A549 (cell line): ENCODE data around the gene RPS23. TPM values are rescaled to one million over a fixed set of nuclear protein-coding genes. Genes with fewer than 3 reads are reported as not detected.

Experiments used
- ATAC-seq, 2 experiments: fragments of 200-7000 bp in 1 of 2; fragments of >200 bp in 1 of 2; cut with Nextera tagmentation in 1 of 2; cut with Tn5 transposase in 1 of 2; 3 replicates each; pipeline versions ENCODE4 v1.8.0 to v1.9.1; 2018 to 2020; ENCODE audit warnings: mild to moderate bottlenecking in 1 of 2, moderate library complexity in 1 of 2
- CTCF ChIA-PET: fragments of 300-600 bp; sonication (Branson Sonifier 250); formaldehyde crosslinking; extraction: SDS; loops from one replicate; lab custom pipeline; 2021; ENCODE audit warnings: antibody characterized with exemption, inconsistent platforms; lab: Yijun Ruan, JAX
- POLR2A ChIA-PET: fragments of 350-600 bp; formaldehyde crosslinking; extraction: SDS; loops from one replicate; lab custom pipeline; 2021; ENCODE audit warnings: antibody characterized with exemption, inconsistent platforms; lab: Yijun Ruan, JAX
- DNase-seq, 2 experiments: peaks; one replicate each; pipeline versions ENCODE4 v3.0.0 to v3.0.0-alpha.2; 2011 to 2016; ENCODE audit warnings: low read depth in 1 of 2, low spot score in 1 of 2
- FAIRE-seq: peaks from 2 replicates; lab custom pipeline; 2011; peaks lifted over from hg19 to GRCh38; lab: Jason Lieb, UNC
- H3K27ac ChIP-seq, 2 experiments: fragments of >200 bp; sonication (Bioruptor Twin); formaldehyde crosslinking; 3 replicates each; pipeline ENCODE4 v1.5.1; 2016 to 2017
- H3K4me1 ChIP-seq: fragments of >200 bp; sonication (Bioruptor Twin); formaldehyde crosslinking; 3 replicates; pipeline ENCODE4 v1.6.1; 2016
- H3K4me2 ChIP-seq: fragments of >200 bp; sonication (Bioruptor Twin); formaldehyde crosslinking; 3 replicates; pipeline ENCODE4 v1.6.1; 2016
- H3K4me3 ChIP-seq: fragments of >200 bp; sonication (Bioruptor Twin); formaldehyde crosslinking; 3 replicates; pipeline ENCODE4 v1.5.1; 2016
- H3K9me3 ChIP-seq: fragments of >200 bp; sonication (Bioruptor Twin); formaldehyde crosslinking; 3 replicates; pipeline ENCODE4 v1.6.1; 2016
- BCL3 ChIP-seq: fragments of >200 bp; sonication (Bioruptor Twin); formaldehyde crosslinking; IDR thresholded peaks from 3 replicates; pipeline ENCODE4 v1.6.1; 2016
- CBX2 ChIP-seq: fragments of 200-600 bp; sonication (generic); IDR thresholded peaks from 2 replicates; pipeline ENCODE4 v1.6.1; 2016; ENCODE audit warnings: low read depth, mild to moderate bottlenecking, borderline replicate concordance
- CBX8 ChIP-seq: fragments of 200-600 bp; sonication (generic); IDR thresholded peaks from 2 replicates; pipeline ENCODE4 v1.6.1; 2016
- CEBPB ChIP-seq, 2 experiments: fragments of >200 bp in 1 of 2; sonication (Bioruptor Twin) in 1 of 2; formaldehyde crosslinking in 1 of 2; IDR thresholded peaks; 2 replicates each; pipeline ENCODE4 v1.6.1; 2012 to 2016
- CHD4 ChIP-seq: fragments of 200-600 bp; sonication (generic); IDR thresholded peaks from 2 replicates; pipeline ENCODE4 v1.6.1; 2016; ENCODE audit warnings: antibody characterized with exemption, mild to moderate bottlenecking, borderline replicate concordance
- CTCF ChIP-seq: fragments of >200 bp; sonication (Bioruptor Twin); formaldehyde crosslinking; IDR thresholded peaks from 3 replicates; pipeline ENCODE4 v1.5.1; 2016
- E2F6 ChIP-seq: IDR thresholded peaks from 2 replicates; pipeline ENCODE4 v1.6.1; 2012; ENCODE audit warnings: low read depth, borderline replicate concordance
- EHF ChIP-seq: fragments of 250-450 bp; sonication (Bioruptor Pico); IDR thresholded peaks from 2 replicates; pipeline ENCODE4 v1.5.0; 2020; ENCODE audit warnings: mild to moderate bottlenecking
- ESRRA ChIP-seq: fragments of 150-350 bp; IDR thresholded peaks from 2 replicates; pipeline ENCODE4 v1.6.1; 2014; ENCODE audit warnings: mild to moderate bottlenecking, low read length, borderline replicate concordance
- FOSB ChIP-seq: fragments of 250-450 bp; sonication (Bioruptor Pico); IDR thresholded peaks from 2 replicates; pipeline ENCODE4 v1.5.0; 2020; ENCODE audit warnings: mild to moderate bottlenecking, moderate library complexity
- FOSL2 ChIP-seq, 2 experiments: fragments of 450-650 bp in 1 of 2; fragments of >200 bp in 1 of 2; sonication (Bioruptor Twin) in 1 of 2; formaldehyde crosslinking; IDR thresholded peaks; 2 replicates each; pipeline versions ENCODE4 v1.5.0 to v1.6.1; 2016 to 2020; ENCODE audit warnings: mild to moderate bottlenecking in 1 of 2, moderate library complexity in 1 of 2
- GATA3 ChIP-seq: IDR thresholded peaks from 2 replicates; pipeline ENCODE4 v1.6.1; 2012; ENCODE audit warnings: borderline replicate concordance
- HEYL ChIP-seq: fragments of 250-450 bp; sonication (Bioruptor Pico); IDR thresholded peaks from 2 replicates; pipeline ENCODE4 v1.8.0; 2021; ENCODE audit warnings: mild to moderate bottlenecking, moderate library complexity
- HOXA7 ChIP-seq: fragments of 250-450 bp; sonication (Bioruptor Pico); IDR thresholded peaks from 2 replicates; pipeline ENCODE4 v1.5.0; 2020; ENCODE audit warnings: mild to moderate bottlenecking, moderate library complexity
- HOXB13 ChIP-seq: fragments of 250-450 bp; sonication (Bioruptor Pico); IDR thresholded peaks from 2 replicates; pipeline ENCODE4 v1.5.0; 2020; ENCODE audit warnings: low read depth, mild to moderate bottlenecking, moderate library complexity
- HOXB5 ChIP-seq: fragments of 250-450 bp; sonication (Bioruptor Pico); IDR thresholded peaks from 2 replicates; pipeline ENCODE4 v1.5.0; 2020; ENCODE audit warnings: mild to moderate bottlenecking, moderate library complexity
- JUN ChIP-seq, 2 experiments: fragments of >200 bp; sonication (Bioruptor Twin); formaldehyde crosslinking; IDR thresholded peaks; 2 replicates in 1 of 2; 3 replicates in 1 of 2; pipeline ENCODE4 v1.6.1; 2016 to 2017
- JUNB ChIP-seq: fragments of >200 bp; sonication (Bioruptor Twin); formaldehyde crosslinking; IDR thresholded peaks from 2 replicates; pipeline ENCODE4 v1.6.1; 2016
- KDM1A ChIP-seq: fragments of 200-600 bp; sonication (generic); IDR thresholded peaks from 2 replicates; pipeline ENCODE4 v1.6.1; 2016; ENCODE audit warnings: low read depth, mild to moderate bottlenecking
- KDM5A ChIP-seq: fragments of 200-600 bp; sonication (generic); IDR thresholded peaks from 2 replicates; pipeline ENCODE4 v1.6.1; 2016; ENCODE audit warnings: antibody characterized with exemption, mild to moderate bottlenecking
- MAFK ChIP-seq: fragments of 450-650 bp; IDR thresholded peaks from 2 replicates; pipeline ENCODE4 v1.6.1; 2014; ENCODE audit not compliant: partially characterized antibody
- MAZ ChIP-seq: fragments of 150-350 bp; IDR thresholded peaks from 2 replicates; pipeline ENCODE4 v1.6.1; 2014; ENCODE audit warnings: antibody characterized with exemption, low read depth, low read length, borderline replicate concordance
- NR3C1 ChIP-seq: fragments of >200 bp; sonication (Bioruptor Twin); formaldehyde crosslinking; IDR thresholded peaks from 3 replicates; pipeline ENCODE4 v1.6.1; 2017
- POLR2A ChIP-seq: IDR thresholded peaks from 2 replicates; pipeline ENCODE4 v1.6.1; 2012; ENCODE audit warnings: mild to moderate bottlenecking, low read length
- POLR2AphosphoS2 ChIP-seq: conservative IDR thresholded peaks from 2 replicates; pipeline ENCODE4 v1.6.1; 2012; ENCODE audit warnings: low read length, improper control_type of control experiment, inconsistent platforms
- RAD21 ChIP-seq, 2 experiments: fragments of >200 bp in 1 of 2; sonication (Bioruptor Twin) in 1 of 2; formaldehyde crosslinking in 1 of 2; IDR thresholded peaks in 1 of 2; conservative IDR thresholded peaks in 1 of 2; 2 replicates in 1 of 2; 3 replicates in 1 of 2; pipeline ENCODE4 v1.6.1; 2012 to 2018; ENCODE audit warnings: inconsistent platforms in 1 of 2
- REST ChIP-seq: fragments of 200-600 bp; sonication (generic); IDR thresholded peaks from 2 replicates; pipeline ENCODE4 v1.6.1; 2016; ENCODE audit warnings: antibody characterized with exemption, mild to moderate bottlenecking, moderate library complexity
- RFX5 ChIP-seq: fragments of 450-650 bp; IDR thresholded peaks from 2 replicates; pipeline ENCODE4 v1.7.1; 2014; ENCODE audit warnings: antibody characterized with exemption, mild to moderate bottlenecking, moderate library complexity
- SREBF2 ChIP-seq: fragments of 450-650 bp; IDR thresholded peaks from 2 replicates; pipeline ENCODE4 v1.6.1; 2014; ENCODE audit warnings: mild to moderate bottlenecking, moderate library complexity
- TP53 ChIP-seq: fragments of 250-450 bp; sonication (Bioruptor Pico); IDR thresholded peaks from 2 replicates; pipeline ENCODE4 v1.5.0; 2021; ENCODE audit warnings: mild to moderate bottlenecking, moderate library complexity
- USF2 ChIP-seq: fragments of 450-650 bp; IDR thresholded peaks from 2 replicates; pipeline ENCODE4 v1.6.1; 2014; ENCODE audit warnings: antibody characterized with exemption
- ZC3H11A ChIP-seq: fragments of 450-650 bp; IDR thresholded peaks from 2 replicates; pipeline ENCODE4 v1.6.1; 2014; ENCODE audit warnings: antibody characterized with exemption, mild to moderate bottlenecking
- ZFP36 ChIP-seq: fragments of 450-650 bp; IDR thresholded peaks from 2 replicates; pipeline ENCODE4 v1.6.1; 2014; ENCODE audit warnings: borderline replicate concordance; ENCODE audit not compliant: partially characterized antibody
- ZNF302 ChIP-seq: fragments of 250-450 bp; sonication (Bioruptor Pico); IDR thresholded peaks from 2 replicates; pipeline ENCODE4 v1.9.0; 2021; ENCODE audit warnings: inconsistent platforms, mild to moderate bottlenecking, moderate library complexity
- ZSCAN20 ChIP-seq: fragments of 250-450 bp; sonication (Bioruptor Pico); IDR thresholded peaks from 2 replicates; pipeline ENCODE4 v1.8.0; 2022; ENCODE audit warnings: mild to moderate bottlenecking, moderate library complexity
- WGBS: methylation state at CpG from one replicate; pipeline ENCODE4 v1.1.6; 2017; ENCODE audit errors: missing lambda C conversion rate; 5-methylcytosine and 5-hydroxymethylcytosine counted together
- polyA plus RNA-seq, 4 experiments: library from polyadenylated mRNA; depleted of rRNA in 3 of 4; stranded (reverse); fragments of >200 nt; fragmentation: RNase III in 1 of 4; extraction: RNeasy Plus Mini Kit Qiagen cat#74134 plus additional on column Dnase treatment in 1 of 4; gene quantifications; 2 replicates in 3 of 4; 3 replicates in 1 of 4; pipeline ENCODE4 v1.2.3, GENCODE V29; 2011 to 2017
- TF ChIP-seq, protein P1 (sequence below): IDR thresholded peaks from 2 replicates; pipeline ENCODE4 v1.6.1; 2012

The RPS23 gene
- polyA plus RNA-seq, 2 of the 4 experiments (the other 2 are of a cell fraction), result 4,112 to 5,033 TPM

GRCh38 chr5:82275216-82275664, 2.9 kb downstream of the RPS23 start:
- no peak overlapping the region for H3K4me2 ChIP-seq
- CTCF ChIA-PET, result interaction anchor here (0.6 to 1.8 kb wide), 3 partner anchors 15 to 850 kb away, joined by 3 to 4 read pairs (median 3); no protein-coding TSS in a partner anchor
- FAIRE-seq, result no peak
- no peak for DNase-seq
- peaks cover 19% of the 10 kb centered on the region; the same call in 2 of the 3 replicates for H3K4me1 ChIP-seq
- POLR2A ChIA-PET, result no interaction called here
- no peak overlapping the region for H3K4me3 ChIP-seq
- H3K9me3 ChIP-seq, result no peaks in the 10 kb centered on the region
- no peak for ATAC-seq
- 85% methylated on average over 1 of the region's 1 CpG for WGBS
- no peak overlapping the region for H3K27ac ChIP-seq
- no peak for TF ChIP-seq POLR2A
- TF ChIP-seq GATA3, result no peak
- TF ChIP-seq EHF (CRISPR knock-in tag), result 0 out of 2 replicates have a peak, but pooled peaks have one; percentile 16
- no peak for TF ChIP-seq HEYL (CRISPR knock-in tag)
- TF ChIP-seq JUN (IDR thresholded peaks at IDR 0.05), result 0 out of 5 replicates have a peak, but pooled peaks of 1 of the 2 experiments have one; percentile 42
- TF ChIP-seq FOSB (CRISPR knock-in tag), result no peak; the same call in none of the 2 replicates
- no peak for TF ChIP-seq KDM5A
- peak; percentile 43; the same call in 1 of the 2 replicates for TF ChIP-seq TP53 (CRISPR knock-in tag)
- no peak for TF ChIP-seq SREBF2
- no peak for TF ChIP-seq E2F6
- no peak for TF ChIP-seq JUNB
- no peak for TF ChIP-seq CTCF
- TF ChIP-seq ZFP36, result no peak
- no peak for TF ChIP-seq CEBPB (IDR thresholded peaks at IDR 0.05)
- TF ChIP-seq ZSCAN20, result no peak
- no peak for TF ChIP-seq MAZ
- TF ChIP-seq USF2, result no peak
- TF ChIP-seq, protein P1, sequence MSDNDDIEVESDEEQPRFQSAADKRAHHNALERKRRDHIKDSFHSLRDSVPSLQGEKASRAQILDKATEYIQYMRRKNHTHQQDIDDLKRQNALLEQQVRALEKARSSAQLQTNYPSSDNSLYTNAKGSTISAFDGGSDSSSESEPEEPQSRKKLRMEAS, result no peak
- TF ChIP-seq RAD21 (conservative IDR thresholded peaks at IDR 0.05 in 1 of 2, IDR thresholded peaks at IDR 0.05 in 1 of 2), result no peak
- TF ChIP-seq ZNF302 (CRISPR knock-in tag), result no peak
- TF ChIP-seq NR3C1, result no peak
- no peak for TF ChIP-seq ESRRA
- no peak for TF ChIP-seq HOXB5 (CRISPR knock-in tag)
- TF ChIP-seq REST, result peak; percentile 7; the same call in 1 of the 2 replicates
- TF ChIP-seq HOXA7 (CRISPR knock-in tag), result peak; percentile 98
- no peak for TF ChIP-seq KDM1A
- TF ChIP-seq MAFK, result no peak
- no peak; the same call in 1 of the 2 replicates for TF ChIP-seq POLR2AphosphoS2
- TF ChIP-seq RFX5, result no peak
- TF ChIP-seq ZC3H11A, result no peak
- TF ChIP-seq BCL3, result no peak
- TF ChIP-seq FOSL2 (IDR thresholded peaks at IDR 0.05), result no peak
- 0 out of 2 replicates have a peak, but pooled peaks have one; percentile 11 for TF ChIP-seq FOSL2 (CRISPR knock-in tag; IDR thresholded peaks at IDR 0.05)
- TF ChIP-seq CBX2, result no peak
- no peak for TF ChIP-seq CHD4
- TF ChIP-seq HOXB13 (CRISPR knock-in tag), result no peak
- TF ChIP-seq CBX8, result no peak
